ENCODE data around the gene BCKDK.

GRCh38 chr16:31148281-31148728 is 40.1 kb downstream of the BCKDK start:
- TF ChIP-seq CTCF (IDR thresholded peaks at IDR 0.05; ENCODE audit: insufficient read depth, low read depth, low read length) (no peak), EZH2 (IDR thresholded peaks at IDR 0.05; ENCODE audit: insufficient read depth, low read length) (peak; percentile 64)

All from astrocyte (in vitro differentiated cells and primary cell).